GM12878 (cell line): ENCODE results near the gene ABHD6. TPM values are rescaled to one million over a fixed set of nuclear protein-coding genes. Genes with fewer than 3 reads are reported as not detected.

Experiments
- ATAC-seq: fragments of 200-7000 bp; cut with Tn5 transposase; 3 replicates; pipeline ENCODE4 v1.9.1; 2020; ENCODE audit warnings: mild to moderate bottlenecking, moderate library complexity
- BruUV-seq: library from RNA; stranded (reverse); fragments of 400-500 nt; replicated peaks from 2 replicates; lab custom pipeline; 2021; lab: Mats Ljungman, UMichigan
- CTCF ChIA-PET: fragments of 300-600 bp; sonication (Branson Sonifier 250); formaldehyde crosslinking; extraction: SDS; loops from one replicate; lab custom pipeline; 2021; ENCODE audit warnings: inconsistent platforms; lab: Yijun Ruan, JAX
- POLR2A ChIA-PET: fragments of 350-600 bp; formaldehyde crosslinking; extraction: SDS; loops from one replicate; lab custom pipeline; 2021; ENCODE audit warnings: inconsistent platforms; lab: Charles Lee
- RAD21 ChIA-PET: fragments of 300-600 bp; sonication (Branson Sonifier 250); formaldehyde crosslinking; loops from one replicate; lab custom pipeline; 2023; ENCODE audit warnings: antibody characterized with exemption; ENCODE audit not compliant: unreplicated experiment; lab: Charles Lee
- SMC1A ChIA-PET: fragments of 300-600 bp; sonication (Branson Sonifier 250); formaldehyde crosslinking; loops from one replicate; lab custom pipeline; 2023; ENCODE audit not compliant: unreplicated experiment, uncharacterized antibody; lab: Charles Lee
- DNase-seq: peaks from one replicate; pipeline ENCODE4 v3.0.0-alpha.2; 2011; ENCODE audit warnings: low read depth, low spot score
- FAIRE-seq: peaks from 3 replicates; lab custom pipeline; 2011; peaks lifted over from hg19 to GRCh38; lab: Jason Lieb, UNC
- H2AFZ ChIP-seq: 2 replicates; pipeline ENCODE4 v1.6.0; 2011; ENCODE audit warnings: low read depth, low read length, control low read depth; ENCODE audit not compliant: control insufficient read depth
- H3K27ac ChIP-seq: 2 replicates; pipeline ENCODE4 v1.5.1; 2011; ENCODE audit warnings: control low read depth; ENCODE audit not compliant: control insufficient read depth, insufficient read depth
- H3K27me3 ChIP-seq, 2 experiments: replicated peaks in 1 of 2; 2 replicates each; pipeline versions ENCODE4 v1.6.0 to v1.6.1; 2011; ENCODE audit warnings: low read length in 1 of 2; ENCODE audit not compliant: control insufficient read depth in 2 of 2, insufficient read depth in 2 of 2
- H3K36me3 ChIP-seq, 2 experiments: 2 replicates each; pipeline ENCODE4 v1.5.1; 2011; ENCODE audit warnings: low read length in 1 of 2; ENCODE audit not compliant: control insufficient read depth in 2 of 2, insufficient read depth in 2 of 2
- H3K4me1 ChIP-seq: 2 replicates; pipeline ENCODE4 v1.6.1; 2011; ENCODE audit warnings: mild to moderate bottlenecking, low read length, moderate library complexity, mixed read lengths; ENCODE audit not compliant: control insufficient read depth, insufficient read depth
- H3K4me2 ChIP-seq: 2 replicates; pipeline ENCODE4 v1.6.0; 2011; ENCODE audit warnings: control low read depth; ENCODE audit not compliant: control insufficient read depth, insufficient read depth
- H3K4me3 ChIP-seq: fragments of 200-600 bp; sonication (generic); 2 replicates; pipeline ENCODE4 v1.5.1; 2016
- H3K79me2 ChIP-seq: 2 replicates; pipeline ENCODE4 v1.6.0; 2011; ENCODE audit warnings: low read length; ENCODE audit not compliant: control insufficient read depth, insufficient read depth
- H3K9ac ChIP-seq: 2 replicates; pipeline ENCODE4 v1.8.0; 2011; ENCODE audit warnings: low read length, control low read depth, mixed read lengths; ENCODE audit not compliant: control insufficient read depth, insufficient read depth
- H3K9me3 ChIP-seq: replicated peaks from 3 replicates; pipeline ENCODE4 v1.5.1; 2011; ENCODE audit warnings: mild to moderate bottlenecking, low read length; ENCODE audit not compliant: control insufficient read depth, insufficient read depth
- H4K20me1 ChIP-seq: 2 replicates; pipeline ENCODE4 v1.6.0; 2011; ENCODE audit not compliant: control insufficient read depth, insufficient read depth
- ATF7 ChIP-seq: fragments of 450-650 bp; IDR thresholded peaks from 2 replicates; pipeline ENCODE4 v1.6.1; 2016; ENCODE audit warnings: low read depth, mild to moderate bottlenecking
- CHD2 ChIP-seq: IDR thresholded peaks from 2 replicates; pipeline ENCODE4 v1.6.1; 2011; ENCODE audit warnings: low read depth, low read length, improper control_type of control experiment, borderline replicate concordance
- ETV6 ChIP-seq, 2 experiments: fragments of 450-650 bp in 1 of 2; IDR thresholded peaks in 1 of 2; conservative IDR thresholded peaks in 1 of 2; 2 replicates each; pipeline ENCODE4 v1.6.1; 2014; ENCODE audit warnings: antibody characterized with exemption in 1 of 2, borderline replicate concordance in 1 of 2, low read depth in 1 of 2, mild to moderate bottlenecking in 1 of 2, moderate library complexity in 1 of 2
- GABPA ChIP-seq: IDR thresholded peaks from 2 replicates; pipeline ENCODE4 v1.6.1; 2014; ENCODE audit warnings: antibody characterized with exemption, low read depth, mild to moderate bottlenecking, inconsistent platforms
- MLLT1 ChIP-seq: fragments of 450-650 bp; IDR thresholded peaks from 2 replicates; pipeline ENCODE4 v1.6.1; 2016; ENCODE audit warnings: mild to moderate bottlenecking
- NR2C1 ChIP-seq: fragments of 450-650 bp; IDR thresholded peaks from 2 replicates; pipeline ENCODE4 v1.6.1; 2017; ENCODE audit warnings: antibody characterized with exemption, mild to moderate bottlenecking, moderate library complexity
- PKNOX1 ChIP-seq: fragments of 450-650 bp; IDR thresholded peaks from 2 replicates; pipeline ENCODE4 v1.6.1; 2016; ENCODE audit warnings: mild to moderate bottlenecking
- POLR2A ChIP-seq: IDR thresholded peaks from 2 replicates; pipeline ENCODE4 v1.6.1; 2011; ENCODE audit warnings: low read depth, mild to moderate bottlenecking, low read length
- RAD51 ChIP-seq: fragments of 450-650 bp; IDR thresholded peaks from 2 replicates; pipeline ENCODE4 v1.6.1; 2016; ENCODE audit warnings: moderate library complexity, mild to moderate bottlenecking, inconsistent platforms
- RELB ChIP-seq: fragments of 450-650 bp; IDR thresholded peaks from 2 replicates; pipeline ENCODE4 v1.6.1; 2017; ENCODE audit warnings: low read depth, mild to moderate bottlenecking, moderate library complexity
- SMAD1 ChIP-seq: fragments of 450-650 bp; IDR thresholded peaks from 2 replicates; pipeline ENCODE4 v1.6.1; 2018; ENCODE audit warnings: mild to moderate bottlenecking, low read depth; ENCODE audit not compliant: partially characterized antibody
- SMARCA5 ChIP-seq: fragments of 450-650 bp; IDR thresholded peaks from 2 replicates; pipeline ENCODE4 v1.6.1; 2017; ENCODE audit warnings: mild to moderate bottlenecking
- SMC3 ChIP-seq: IDR thresholded peaks from 2 replicates; pipeline ENCODE4 v1.6.1; 2011; ENCODE audit warnings: low read length, improper control_type of control experiment, borderline replicate concordance
- TCF12 ChIP-seq: IDR thresholded peaks from 2 replicates; pipeline ENCODE4 v1.6.1; 2011; ENCODE audit warnings: low read depth, mild to moderate bottlenecking, low read length
- YBX1 ChIP-seq: fragments of 450-650 bp; IDR thresholded peaks from 2 replicates; pipeline ENCODE4 v1.6.1; 2016; ENCODE audit warnings: antibody characterized with exemption
- ZNF217 ChIP-seq: fragments of 450-650 bp; IDR thresholded peaks from 2 replicates; pipeline ENCODE4 v1.6.1; 2017; ENCODE audit warnings: antibody characterized with exemption, mild to moderate bottlenecking
- WGBS: methylation state at CpG from one replicate; pipeline ENCODE4 v1.1.6; 2016; ENCODE audit warnings: low lambda C conversion rate; ENCODE audit not compliant: insufficient replicate concordance, insufficient coverage; ENCODE audit errors: missing lambda C conversion rate; 5-methylcytosine and 5-hydroxymethylcytosine counted together
- in situ Hi-C: fragments of 300-500 bp; cut with MboI; formaldehyde crosslinking; loops from 9 replicates; pipeline ENCODE4 v1.14.3; 2018; ENCODE audit warnings: mixed read lengths
- intact Hi-C: fragments of 100-400 bp; cut with micrococcal nuclease; formaldehyde crosslinking; loops from one replicate; pipeline ENCODE4 v1.14.2; 2022; ENCODE audit not compliant: unreplicated experiment
- polyA plus RNA-seq, 11 experiments: library from polyadenylated mRNA; depleted of rRNA in 4 of 11; unstranded in 6 of 11; stranded (reverse) in 5 of 11; fragments of >200 nt; fragmentation: Nextera tagmentation in 4 of 11; fragmentation: Illumina TruSeq in 1 of 11; extraction: Ambion mirVana in 4 of 11; extraction: Trizol in 1 of 11; gene quantifications; 1 replicate in 1 of 11; 2 replicates in 10 of 11; pipeline versions ENCODE4 v1.2.1 to v1.2.3, GENCODE V29; 2011 to 2016; ENCODE audit warnings: inconsistent platforms in 2 of 11, missing spikeins in 2 of 11, low read depth in 1 of 11
- total RNA-seq, 4 experiments: library from RNA; depleted of rRNA in 3 of 4; stranded (reverse); fragments of >200 nt in 3 of 4; fragmentation: Illumina TruSeq in 1 of 4; extraction: Trizol in 1 of 4; gene quantifications; 2 replicates each; pipeline versions ENCODE4 v1.2.1 to v1.2.3, GENCODE V29; 2013 to 2021
- TF ChIP-seq, protein P1 (sequence below), 3 experiments: IDR thresholded peaks in 2 of 3; conservative IDR thresholded peaks in 1 of 3; 2 replicates each; pipeline ENCODE4 v1.5.1; 2011; ENCODE audit warnings: low read depth in 3 of 3, low read length in 3 of 3, mild to moderate bottlenecking in 3 of 3, control low read depth in 2 of 3, moderate library complexity in 2 of 3, inconsistent platforms in 1 of 3, mixed read lengths in 1 of 3; ENCODE audit not compliant: control insufficient read depth in 2 of 3, insufficient read depth in 1 of 3; ENCODE audit errors: extremely low read depth in 1 of 3

Gene ABHD6
- total and polyA plus RNA-seq, 10 of the 15 experiments (the other 5 are each of a cell fraction or from before 2014, with no cell fraction given): 1.4 to 33.2 (median 3.2) TPM

- Histone ChIP-seq H3K4me2 (peak overlapping the region; percentile 49), H2AFZ (peak overlapping the region; percentile 76), H3K27ac (no peak overlapping the region), H3K4me1 (peaks cover 56% of the 10 kb centered on the region), H3K79me2 (no peaks in the 10 kb centered on the region), H3K9me3 (no peaks in the 10 kb centered on the region; the same call in none of the 3 replicates), H3K9ac (no peak overlapping the region), H4K20me1 (no peaks in the 10 kb centered on the region), H3K36me3 (no peaks in the 10 kb centered on the region), H3K4me3 (no peak overlapping the region), H3K27me3 (no peaks in the 10 kb centered on the region)
- intact Hi-C loops: loop anchor here (1.0 kb wide), 2 partner anchors 21 to 30 kb away; no protein-coding TSS in a partner anchor
- BruUV-seq: no TSS peak
- POLR2A ChIA-PET: interaction anchor here (0.7 to 15.5 kb wide), 13 partner anchors 8 to 280 kb away, joined by 3 to 491 read pairs (median 3); partner anchors contain the start of gene ABHD6
- DNase-seq (no peak), ATAC-seq (peak; percentile 59), FAIRE-seq (peak; percentile 91)
- RAD21 ChIA-PET: interaction anchor here (0.6 to 11.9 kb wide), 21 partner anchors 9 to 550 kb away, joined by 3 to 285 read pairs (median 6); partner anchors contain the start of genes ABHD6, HTD2 and RPP14
- CTCF ChIA-PET: interaction anchor here (0.6 to 13.5 kb wide), 23 partner anchors 8 to 217 kb away, joined by 3 to 655 read pairs (median 5); partner anchors contain the start of genes ABHD6, FLNB, HTD2 and RPP14
- SMC1A ChIA-PET: interaction anchor here (0.6 to 14.2 kb wide), 31 partner anchors 8 to 610 kb away, joined by 3 to 510 read pairs (median 4); partner anchors contain the start of genes ABHD6, FLNB, HTD2 and RPP14
- in situ Hi-C loops: loop anchor here (25.0 kb wide), 1 partner anchor 1170 kb away; no protein-coding TSS in a partner anchor
- WGBS: 2% methylated on average over 15 of the region's 15 CpGs
- TF ChIP-seq RAD51 (peak; percentile 18; the same call in 1 of the 2 replicates), NR2C1 (0 out of 2 replicates have a peak, but pooled peaks have one; percentile 26), SMAD1 (no peak), GABPA (no peak), YBX1 (no peak), SMC3 (peak; percentile 81), ZNF217 (0 out of 2 replicates have a peak, but pooled peaks have one; percentile 22), ETV6 (conservative IDR thresholded peaks at IDR 0.05 in 1 of 2, IDR thresholded peaks at IDR 0.05 in 1 of 2; ENCODE audit: borderline replicate concordance in 1 of 2, low read depth in 1 of 2) (0 out of 4 replicates have a peak, but pooled peaks of 1 of the 2 experiments have one; percentile 8), ATF7 (peak; percentile 63), MLLT1 (peak; percentile 45; the same call in 1 of the 2 replicates), POLR2A (no peak), SMARCA5 (peak; percentile 90; the same call in 1 of the 2 replicates), TCF12 (peak; percentile 86), RELB (peak; percentile 31; the same call in 1 of the 2 replicates), CHD2 (0 out of 2 replicates have a peak, but pooled peaks have one; percentile 44), PKNOX1 (peak; percentile 24; the same call in 1 of the 2 replicates)
- TF ChIP-seq, protein P1, sequence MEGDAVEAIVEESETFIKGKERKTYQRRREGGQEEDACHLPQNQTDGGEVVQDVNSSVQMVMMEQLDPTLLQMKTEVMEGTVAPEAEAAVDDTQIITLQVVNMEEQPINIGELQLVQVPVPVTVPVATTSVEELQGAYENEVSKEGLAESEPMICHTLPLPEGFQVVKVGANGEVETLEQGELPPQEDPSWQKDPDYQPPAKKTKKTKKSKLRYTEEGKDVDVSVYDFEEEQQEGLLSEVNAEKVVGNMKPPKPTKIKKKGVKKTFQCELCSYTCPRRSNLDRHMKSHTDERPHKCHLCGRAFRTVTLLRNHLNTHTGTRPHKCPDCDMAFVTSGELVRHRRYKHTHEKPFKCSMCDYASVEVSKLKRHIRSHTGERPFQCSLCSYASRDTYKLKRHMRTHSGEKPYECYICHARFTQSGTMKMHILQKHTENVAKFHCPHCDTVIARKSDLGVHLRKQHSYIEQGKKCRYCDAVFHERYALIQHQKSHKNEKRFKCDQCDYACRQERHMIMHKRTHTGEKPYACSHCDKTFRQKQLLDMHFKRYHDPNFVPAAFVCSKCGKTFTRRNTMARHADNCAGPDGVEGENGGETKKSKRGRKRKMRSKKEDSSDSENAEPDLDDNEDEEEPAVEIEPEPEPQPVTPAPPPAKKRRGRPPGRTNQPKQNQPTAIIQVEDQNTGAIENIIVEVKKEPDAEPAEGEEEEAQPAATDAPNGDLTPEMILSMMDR (IDR thresholded peaks at IDR 0.05 in 2 of 3, conservative IDR thresholded peaks at IDR 0.05 in 1 of 3; ENCODE audit: control insufficient read depth in 2 of 3, extremely low read depth in 1 of 3, insufficient read depth in 1 of 3, low read depth in 3 of 3, low read length in 3 of 3): peak; percentile 84 to 94 (median 89)
Observed at GRCh38 chr3:58217209-58217811, 20.3 kb upstream of the ABHD6 start.
